ENCODE data around the gene CLEC18C. TPM values are rescaled to one million over a fixed set of nuclear protein-coding genes. Genes with fewer than 3 reads are reported as not detected.

Gene CLEC18C
- total and polyA plus RNA-seq, 10 of the 15 experiments (the other 5 are each of a cell fraction or from before 2014, with no cell fraction given), result 0.05 to 0.11 TPM; not detected in 8

GRCh38 chr16:70156207-70156978, 17.2 kb upstream of the CLEC18C start:
- no peak for DNase-seq (ENCODE audit: low read depth, low spot score)
- H3K4me2 ChIP-seq (ENCODE audit: control insufficient read depth, insufficient read depth), result no peak overlapping the region
- H3K79me2 ChIP-seq (ENCODE audit: control insufficient read depth, insufficient read depth, low read length), result no peaks in the 10 kb centered on the region
- BruUV-seq (replicated peaks), result no TSS peak
- WGBS (ENCODE audit: insufficient coverage, insufficient replicate concordance, low lambda C conversion rate, missing lambda C conversion rate), result 97% methylated on average over 29 of the region's 29 CpGs
- no peak for ATAC-seq
- ChIA-PET SMC1A (ENCODE audit: uncharacterized antibody, unreplicated experiment) (no interaction called here), CTCF (no interaction called here), POLR2A (interaction anchor here (0.5 kb wide), 1 partner anchor 303 kb away, joined by 3 read pairs; no protein-coding TSS in a partner anchor), RAD21 (ENCODE audit: unreplicated experiment) (no interaction called here)
- no peaks in the 10 kb centered on the region for H4K20me1 ChIP-seq (ENCODE audit: control insufficient read depth, insufficient read depth)
- H3K36me3 ChIP-seq (ENCODE audit: control insufficient read depth in 2 of 2, insufficient read depth in 2 of 2, low read length in 1 of 2), result peaks cover 11 to 16% of the 10 kb centered on the region in 2 experiments
- FAIRE-seq, result no peak
- intact Hi-C loops (cut with micrococcal nuclease; ENCODE audit: unreplicated experiment) (no loop called here), in situ Hi-C loops (cut with MboI) (no loop called here)
- H3K9me3 ChIP-seq (replicated peaks; ENCODE audit: control insufficient read depth, insufficient read depth, low read length), result no peaks in the 10 kb centered on the region
- H3K9ac ChIP-seq (ENCODE audit: control insufficient read depth, insufficient read depth, low read length), result no peak overlapping the region
- H3K4me1 ChIP-seq (ENCODE audit: control insufficient read depth, insufficient read depth, low read length), result no peaks in the 10 kb centered on the region
- no peaks in the 10 kb centered on the region for H3K27me3 ChIP-seq (replicated peaks in 1 of 2; ENCODE audit: control insufficient read depth in 2 of 2, insufficient read depth in 2 of 2, low read length in 1 of 2)
- H3K27ac ChIP-seq (ENCODE audit: control insufficient read depth, insufficient read depth), result no peak overlapping the region
- no peak overlapping the region for H3K4me3 ChIP-seq
- H2AFZ ChIP-seq (ENCODE audit: control insufficient read depth, low read depth, low read length), result no peak overlapping the region
- no peak for TF ChIP-seq KLF5 (IDR thresholded peaks at IDR 0.05; ENCODE audit: partially characterized antibody)
- TF ChIP-seq SREBF1 (IDR thresholded peaks at IDR 0.05; ENCODE audit: low read length), result no peak
- no peak for TF ChIP-seq NFIC (IDR thresholded peaks at IDR 0.05; ENCODE audit: low read depth, low read length)
- TF ChIP-seq NR2C1 (IDR thresholded peaks at IDR 0.05), result no peak
- no peak for TF ChIP-seq ZBTB4 (CRISPR knock-in tag; IDR thresholded peaks at IDR 0.05)
- TF ChIP-seq ZNF687 (IDR thresholded peaks at IDR 0.05), result no peak
- no peak for TF ChIP-seq ZNF217 (IDR thresholded peaks at IDR 0.05)
- TF ChIP-seq BACH1 (IDR thresholded peaks at IDR 0.05; ENCODE audit: borderline replicate concordance), result no peak
- TF ChIP-seq, protein P1, sequence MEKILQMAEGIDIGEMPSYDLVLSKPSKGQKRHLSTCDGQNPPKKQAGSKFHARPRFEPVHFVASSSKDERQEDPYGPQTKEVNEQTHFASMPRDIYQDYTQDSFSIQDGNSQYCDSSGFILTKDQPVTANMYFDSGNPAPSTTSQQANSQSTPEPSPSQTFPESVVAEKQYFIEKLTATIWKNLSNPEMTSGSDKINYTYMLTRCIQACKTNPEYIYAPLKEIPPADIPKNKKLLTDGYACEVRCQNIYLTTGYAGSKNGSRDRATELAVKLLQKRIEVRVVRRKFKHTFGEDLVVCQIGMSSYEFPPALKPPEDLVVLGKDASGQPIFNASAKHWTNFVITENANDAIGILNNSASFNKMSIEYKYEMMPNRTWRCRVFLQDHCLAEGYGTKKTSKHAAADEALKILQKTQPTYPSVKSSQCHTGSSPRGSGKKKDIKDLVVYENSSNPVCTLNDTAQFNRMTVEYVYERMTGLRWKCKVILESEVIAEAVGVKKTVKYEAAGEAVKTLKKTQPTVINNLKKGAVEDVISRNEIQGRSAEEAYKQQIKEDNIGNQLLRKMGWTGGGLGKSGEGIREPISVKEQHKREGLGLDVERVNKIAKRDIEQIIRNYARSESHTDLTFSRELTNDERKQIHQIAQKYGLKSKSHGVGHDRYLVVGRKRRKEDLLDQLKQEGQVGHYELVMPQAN (conservative IDR thresholded peaks at IDR 0.05), result no peak
- TF ChIP-seq SIX5 (IDR thresholded peaks at IDR 0.05; ENCODE audit: low read depth, low read length, severe bottlenecking), result no peak
